Measurements from ENCODE around the gene CRYBB2. TPM values are rescaled to one million over a fixed set of nuclear protein-coding genes. Genes with fewer than 3 reads are reported as not detected.
A peak's percentile ranks its signal among the peaks of the same experiment; 100 is the strongest.
"Not testable (repeated sequence)": the region's sequence is repeated elsewhere in the genome, so short reads cannot be mapped to it uniquely, and the experiment has no call there.

CRYBB2 gene
- total RNA-seq, 4 donors from 2014 or later, result not detected

- DNase-seq (ENCODE audit: low spot score) (peak; percentile 25), ATAC-seq (ENCODE audit: low FRiP score) (no peak)
- TF ChIP-seq CTCF (IDR thresholded peaks at IDR 0.05), result no peak
These were observed 16.3 kb downstream of the CRYBB2 start for GRCh38 chr22:25235547-25236290.

- DNase-seq (ENCODE audit: low spot score) (no peak), ATAC-seq (ENCODE audit: low FRiP score) (no peak)
- TF ChIP-seq CTCF (IDR thresholded peaks at IDR 0.05), result no peak
These were observed 17.0 kb downstream of the CRYBB2 start for GRCh38 chr22:25236417-25236816.

- TF ChIP-seq CTCF (IDR thresholded peaks at IDR 0.05), result no peak
- ATAC-seq (ENCODE audit: low FRiP score) (no peak), DNase-seq (ENCODE audit: low spot score) (no peak)
These were observed 18.1 kb downstream of the CRYBB2 start for GRCh38 chr22:25237503-25237902.

GRCh38 chr22:25238058-25238457 is 18.6 kb downstream of the CRYBB2 start:
- DNase-seq (ENCODE audit: low spot score); ATAC-seq (ENCODE audit: low FRiP score): not testable (repeated sequence)

- ATAC-seq (ENCODE audit: low FRiP score); DNase-seq (ENCODE audit: low spot score): not testable (repeated sequence)
These were observed 35.7 kb downstream of the CRYBB2 start for GRCh38 chr22:25255169-25255568.

GRCh38 chr22:25267567-25267966 is 48.1 kb downstream of the CRYBB2 start:
- ATAC-seq (ENCODE audit: low FRiP score); DNase-seq (ENCODE audit: low spot score): not testable (repeated sequence)

- ATAC-seq (ENCODE audit: low FRiP score), result not testable (repeated sequence)
These were observed 49.5 kb downstream of the CRYBB2 start for GRCh38 chr22:25268902-25269301.

GRCh38 chr22:25270061-25270460 is 50.6 kb downstream of the CRYBB2 start:
- ATAC-seq (ENCODE audit: low FRiP score); DNase-seq (ENCODE audit: low spot score): not testable (repeated sequence)

More at GRCh38 chr22:25268902-25269301, 49.5 kb downstream of the CRYBB2 start:
- DNase-seq (ENCODE audit: low spot score), result not testable (repeated sequence)

- ATAC-seq (ENCODE audit: low FRiP score), result not testable (repeated sequence)
These were observed 53.8 kb downstream of the CRYBB2 start for GRCh38 chr22:25273231-25273630.

GRCh38 chr22:25273928-25274327 is 54.5 kb downstream of the CRYBB2 start:
- not testable (repeated sequence) for DNase-seq (ENCODE audit: low spot score); ATAC-seq (ENCODE audit: low FRiP score)

More at GRCh38 chr22:25273231-25273630, 53.8 kb downstream of the CRYBB2 start:
- not testable (repeated sequence) for DNase-seq (ENCODE audit: low spot score)

- ATAC-seq (ENCODE audit: low FRiP score); DNase-seq (ENCODE audit: low spot score): not testable (repeated sequence)
These were observed 60.7 kb downstream of the CRYBB2 start for GRCh38 chr22:25280118-25280517.

Small RNA genes within 50 kb of the gene (small RNA-seq; reads per million reads assigned to genes)
- gene Z99916.2, result not detected

Other genes starting within 250 kb of the CRYBB2 start
- gene CRYBB3, start 19.8 kb upstream of the CRYBB2 start, total RNA-seq, result not detected

Measured in omental fat pad (tissue), 4 donors.